PFSK-1 (cell line): ENCODE results near the gene CAPZA1.

Experiments used
- POLR2AphosphoS5 ChIP-seq: IDR thresholded peaks from 2 replicates; pipeline ENCODE4 v1.6.1; 2012; ENCODE audit warnings: low read depth, mild to moderate bottlenecking, control low read depth, low read length, moderate library complexity
- TF ChIP-seq, protein P1 (sequence below), 2 experiments: IDR thresholded peaks; 2 replicates each; pipeline versions ENCODE4 v1.6.1 to v1.8.0; 2011 to 2012; ENCODE audit warnings: low read depth in 2 of 2, low read length in 2 of 2, control low read depth in 1 of 2, inconsistent platforms in 1 of 2, mild to moderate bottlenecking in 1 of 2, moderate library complexity in 1 of 2; ENCODE audit not compliant: insufficient read depth in 1 of 2

DNA sequence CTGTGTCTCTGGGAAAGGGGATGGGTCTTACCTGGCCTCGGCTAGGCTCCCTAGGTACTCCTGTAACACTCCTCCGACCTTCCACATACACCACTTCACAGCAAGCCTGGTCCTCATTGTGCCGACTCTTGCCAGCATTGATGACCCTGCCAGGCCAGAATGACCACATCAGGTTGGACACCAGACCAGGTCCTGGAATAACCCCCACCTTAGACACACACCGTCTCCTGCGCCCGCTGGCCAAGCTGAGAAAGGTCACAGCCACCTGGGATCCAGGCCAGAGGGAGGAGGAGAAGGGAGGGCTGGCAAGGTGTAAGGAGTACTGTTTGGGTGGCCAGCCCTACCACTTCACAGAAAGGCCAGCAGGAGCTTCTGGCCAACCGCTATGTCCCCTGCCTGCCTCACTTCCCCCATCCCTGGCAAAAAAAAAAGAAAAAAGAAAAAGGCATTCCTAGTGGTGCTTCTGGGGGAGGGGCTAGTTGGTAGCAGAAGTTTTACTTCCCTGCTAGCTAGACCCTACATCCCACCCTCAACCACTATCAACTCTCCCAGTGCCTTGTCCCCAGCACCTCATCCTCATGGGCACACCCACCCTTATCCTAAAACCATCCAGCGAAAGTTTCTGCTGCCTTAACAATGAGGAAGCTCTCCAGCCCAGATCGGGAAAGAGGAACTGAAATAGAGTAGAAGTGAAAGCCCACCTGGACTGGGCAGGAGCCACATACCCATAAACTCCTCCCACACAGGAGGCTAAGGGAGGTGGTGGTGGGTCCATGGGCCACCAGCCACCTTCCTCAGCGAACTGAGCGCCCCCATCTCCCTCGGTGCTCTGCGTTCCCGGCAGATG lies 94.1 kb downstream of the CAPZA1 start:
- no peak for TF ChIP-seq POLR2AphosphoS5
- TF ChIP-seq, protein P1, sequence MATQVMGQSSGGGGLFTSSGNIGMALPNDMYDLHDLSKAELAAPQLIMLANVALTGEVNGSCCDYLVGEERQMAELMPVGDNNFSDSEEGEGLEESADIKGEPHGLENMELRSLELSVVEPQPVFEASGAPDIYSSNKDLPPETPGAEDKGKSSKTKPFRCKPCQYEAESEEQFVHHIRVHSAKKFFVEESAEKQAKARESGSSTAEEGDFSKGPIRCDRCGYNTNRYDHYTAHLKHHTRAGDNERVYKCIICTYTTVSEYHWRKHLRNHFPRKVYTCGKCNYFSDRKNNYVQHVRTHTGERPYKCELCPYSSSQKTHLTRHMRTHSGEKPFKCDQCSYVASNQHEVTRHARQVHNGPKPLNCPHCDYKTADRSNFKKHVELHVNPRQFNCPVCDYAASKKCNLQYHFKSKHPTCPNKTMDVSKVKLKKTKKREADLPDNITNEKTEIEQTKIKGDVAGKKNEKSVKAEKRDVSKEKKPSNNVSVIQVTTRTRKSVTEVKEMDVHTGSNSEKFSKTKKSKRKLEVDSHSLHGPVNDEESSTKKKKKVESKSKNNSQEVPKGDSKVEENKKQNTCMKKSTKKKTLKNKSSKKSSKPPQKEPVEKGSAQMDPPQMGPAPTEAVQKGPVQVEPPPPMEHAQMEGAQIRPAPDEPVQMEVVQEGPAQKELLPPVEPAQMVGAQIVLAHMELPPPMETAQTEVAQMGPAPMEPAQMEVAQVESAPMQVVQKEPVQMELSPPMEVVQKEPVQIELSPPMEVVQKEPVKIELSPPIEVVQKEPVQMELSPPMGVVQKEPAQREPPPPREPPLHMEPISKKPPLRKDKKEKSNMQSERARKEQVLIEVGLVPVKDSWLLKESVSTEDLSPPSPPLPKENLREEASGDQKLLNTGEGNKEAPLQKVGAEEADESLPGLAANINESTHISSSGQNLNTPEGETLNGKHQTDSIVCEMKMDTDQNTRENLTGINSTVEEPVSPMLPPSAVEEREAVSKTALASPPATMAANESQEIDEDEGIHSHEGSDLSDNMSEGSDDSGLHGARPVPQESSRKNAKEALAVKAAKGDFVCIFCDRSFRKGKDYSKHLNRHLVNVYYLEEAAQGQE (IDR thresholded peaks at IDR 0.05; ENCODE audit: insufficient read depth in 1 of 2, low read depth in 2 of 2, low read length in 2 of 2) = no peak
